Cardiac muscle cell (in vitro differentiated cells and primary cell): ENCODE measurements around the gene KCTD21. TPM values are rescaled to one million over a fixed set of nuclear protein-coding genes. Genes with fewer than 3 reads are reported as not detected.
"Not testable (repeated sequence)": the region's sequence is repeated elsewhere in the genome, so short reads cannot be mapped to it uniquely, and the experiment has no call there.

Experiments used
- DNase-seq, 2 donors: peaks; one replicate each; pipeline versions ENCODE4 v3.0.0 to v3.0.0-alpha.2; 2010 to 2017; ENCODE audit warnings: low read depth in 1 of 2, low spot score in 1 of 2
- H3K27ac ChIP-seq: fragments of 200-600 bp; sonication (generic); 2 replicates; pipeline ENCODE4 v1.5.1; 2016
- H3K27me3 ChIP-seq: fragments of 200-600 bp; sonication (generic); 2 replicates; pipeline ENCODE4 v1.6.0; 2016; ENCODE audit warnings: control low read depth
- H3K36me3 ChIP-seq: fragments of 200-600 bp; sonication (generic); 2 replicates; pipeline ENCODE4 v1.5.1; 2016; ENCODE audit warnings: control low read depth
- H3K4me1 ChIP-seq: fragments of 200-600 bp; sonication (generic); 2 replicates; pipeline ENCODE4 v1.8.1; 2017; ENCODE audit warnings: low read depth, mild to moderate bottlenecking, mixed run types
- H3K4me3 ChIP-seq: fragments of 200-600 bp; sonication (generic); 2 replicates; pipeline ENCODE4 v1.5.1; 2016; ENCODE audit warnings: mild to moderate bottlenecking
- H3K9me3 ChIP-seq: fragments of 200-600 bp; sonication (generic); 2 replicates; pipeline ENCODE4 v1.5.1; 2017; ENCODE audit warnings: low read depth, mild to moderate bottlenecking, control low read depth
- polyA plus RNA-seq: library from polyadenylated mRNA; unstranded; fragments of >200 nt; fragmentation: Nextera tagmentation; extraction: Ambion mirVana; gene quantifications from 2 replicates; pipeline ENCODE4 v1.2.1, GENCODE V29; 2016
- total RNA-seq: library from RNA; depleted of rRNA; stranded (reverse); fragments of >200 nt; gene quantifications from 2 replicates; pipeline ENCODE4 v1.2.3, GENCODE V29; 2016
- TF ChIP-seq, protein P1 (sequence below): IDR thresholded peaks from 2 replicates; pipeline ENCODE4 v1.5.1; 2012; ENCODE audit warnings: low read depth, mild to moderate bottlenecking, low read length

Gene KCTD21, protein sequence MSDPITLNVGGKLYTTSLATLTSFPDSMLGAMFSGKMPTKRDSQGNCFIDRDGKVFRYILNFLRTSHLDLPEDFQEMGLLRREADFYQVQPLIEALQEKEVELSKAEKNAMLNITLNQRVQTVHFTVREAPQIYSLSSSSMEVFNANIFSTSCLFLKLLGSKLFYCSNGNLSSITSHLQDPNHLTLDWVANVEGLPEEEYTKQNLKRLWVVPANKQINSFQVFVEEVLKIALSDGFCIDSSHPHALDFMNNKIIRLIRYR
- total RNA-seq (8.6 and 15.8 TPM in 2 replicates), polyA plus RNA-seq (4.8 and 5.8 TPM in 2 replicates)

DNA sequence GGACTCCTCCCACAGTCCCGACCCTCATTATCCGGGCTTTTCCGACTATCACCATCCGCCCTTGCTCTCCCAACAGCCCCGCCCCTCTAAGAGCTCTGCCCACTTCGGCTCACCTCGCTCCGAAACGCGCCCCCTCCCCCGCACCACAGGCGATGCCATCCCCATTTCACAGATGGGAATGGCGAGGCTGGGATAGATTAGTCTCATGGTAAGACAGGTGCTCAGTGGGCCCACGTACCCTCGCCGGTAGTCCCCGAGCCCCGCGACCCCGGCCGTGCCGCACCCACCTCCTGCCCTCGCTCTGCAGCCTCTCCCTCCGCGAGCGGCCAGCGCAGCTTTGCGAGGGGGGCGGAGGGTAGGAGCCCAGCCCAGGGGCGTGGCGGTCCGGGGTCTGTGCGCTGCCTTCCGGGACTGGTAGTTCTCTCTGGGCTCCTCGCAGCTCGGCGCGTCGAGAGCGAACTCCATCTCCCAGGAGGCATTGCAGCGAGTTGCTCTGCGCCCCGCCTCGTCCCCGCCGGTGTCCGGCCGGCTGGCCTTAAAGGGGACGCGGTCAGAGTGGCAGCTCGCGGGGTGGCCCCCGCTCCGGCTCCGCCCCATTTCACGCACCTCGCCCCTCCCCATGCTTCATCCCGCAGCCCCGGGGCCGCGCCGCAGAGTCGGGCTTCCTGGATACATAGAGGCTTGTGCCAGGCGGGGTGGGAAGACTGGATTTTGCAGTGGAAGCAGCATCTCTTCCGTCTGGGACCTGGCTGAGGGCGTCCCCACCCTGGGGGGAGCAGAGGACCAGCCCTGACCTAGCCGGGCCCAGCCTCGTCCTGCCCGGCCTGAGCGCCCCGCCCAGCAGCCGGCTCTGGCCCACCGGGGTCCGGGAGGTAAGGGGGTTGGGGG is at the start of gene KCTD21, which contains the start of gene USP35:
Gene KCTD21 (minus strand): TSS at position 341 of the 888 bp plus-strand sequence. CDS start 14,072 bp downstream, outside the sequence.
Gene USP35 (plus strand): TSS at position 634 of the 888 bp plus-strand sequence. CDS start 7,327 bp downstream, outside the sequence.
- peaks cover 27% of the 10 kb centered on the region for H3K4me1 ChIP-seq
- no peaks in the 10 kb centered on the region for H3K9me3 ChIP-seq
- DNase-seq = peak; percentile 98 to 99
- TF ChIP-seq, protein P1, sequence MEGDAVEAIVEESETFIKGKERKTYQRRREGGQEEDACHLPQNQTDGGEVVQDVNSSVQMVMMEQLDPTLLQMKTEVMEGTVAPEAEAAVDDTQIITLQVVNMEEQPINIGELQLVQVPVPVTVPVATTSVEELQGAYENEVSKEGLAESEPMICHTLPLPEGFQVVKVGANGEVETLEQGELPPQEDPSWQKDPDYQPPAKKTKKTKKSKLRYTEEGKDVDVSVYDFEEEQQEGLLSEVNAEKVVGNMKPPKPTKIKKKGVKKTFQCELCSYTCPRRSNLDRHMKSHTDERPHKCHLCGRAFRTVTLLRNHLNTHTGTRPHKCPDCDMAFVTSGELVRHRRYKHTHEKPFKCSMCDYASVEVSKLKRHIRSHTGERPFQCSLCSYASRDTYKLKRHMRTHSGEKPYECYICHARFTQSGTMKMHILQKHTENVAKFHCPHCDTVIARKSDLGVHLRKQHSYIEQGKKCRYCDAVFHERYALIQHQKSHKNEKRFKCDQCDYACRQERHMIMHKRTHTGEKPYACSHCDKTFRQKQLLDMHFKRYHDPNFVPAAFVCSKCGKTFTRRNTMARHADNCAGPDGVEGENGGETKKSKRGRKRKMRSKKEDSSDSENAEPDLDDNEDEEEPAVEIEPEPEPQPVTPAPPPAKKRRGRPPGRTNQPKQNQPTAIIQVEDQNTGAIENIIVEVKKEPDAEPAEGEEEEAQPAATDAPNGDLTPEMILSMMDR = no peak
- no peaks in the 10 kb centered on the region for H3K27me3 ChIP-seq
- H3K4me3 ChIP-seq = peak within 1 kb of the TSS; percentile 57
- H3K36me3 ChIP-seq = no peaks in the 10 kb centered on the region
- H3K27ac ChIP-seq = peak within 1 kb of the TSS; percentile 78

DNA sequence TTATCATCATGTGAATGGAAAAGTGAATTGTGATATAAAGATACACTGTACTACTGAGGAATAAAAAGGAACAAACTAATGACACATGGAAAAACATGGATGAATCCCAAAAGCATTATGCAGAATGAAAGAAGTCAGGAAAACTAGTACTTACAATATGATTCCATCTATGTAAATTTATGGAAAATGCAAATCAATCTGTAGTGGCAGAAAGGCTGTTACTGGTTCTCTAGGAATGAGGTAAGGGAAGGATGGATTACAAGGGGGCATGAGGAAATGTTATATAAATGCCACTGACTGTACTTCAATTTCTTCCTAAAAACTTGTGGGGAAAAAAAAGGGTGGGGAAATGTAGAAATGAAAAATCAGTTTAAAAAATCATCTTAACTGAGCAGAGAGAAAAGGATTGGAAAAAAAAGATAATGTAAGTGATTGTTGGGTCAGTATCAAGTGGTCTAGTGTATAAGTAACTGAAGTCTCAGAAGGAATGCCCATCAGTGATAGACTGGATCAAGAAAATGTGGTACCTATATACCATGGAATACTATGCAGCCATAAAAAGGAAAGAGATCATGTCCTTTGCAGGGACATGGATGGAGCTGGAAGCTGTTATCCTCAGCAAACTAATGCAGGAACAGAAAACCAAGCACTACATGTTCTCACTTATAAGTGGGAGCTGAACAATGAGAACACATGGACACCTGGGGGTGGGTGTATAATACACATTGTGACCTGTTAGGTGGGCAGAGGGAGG is 49.0 kb upstream of the KCTD21 start:
- no peak overlapping the region for H3K27ac ChIP-seq
- H3K27me3 ChIP-seq = no peaks in the 10 kb centered on the region
- peaks cover 1% of the 10 kb centered on the region for H3K4me1 ChIP-seq
- no peak overlapping the region for H3K4me3 ChIP-seq
- TF ChIP-seq, protein P1 = no peak
- no peaks in the 10 kb centered on the region for H3K36me3 ChIP-seq
- no peaks in the 10 kb centered on the region for H3K9me3 ChIP-seq
- DNase-seq = no peak

DNA sequence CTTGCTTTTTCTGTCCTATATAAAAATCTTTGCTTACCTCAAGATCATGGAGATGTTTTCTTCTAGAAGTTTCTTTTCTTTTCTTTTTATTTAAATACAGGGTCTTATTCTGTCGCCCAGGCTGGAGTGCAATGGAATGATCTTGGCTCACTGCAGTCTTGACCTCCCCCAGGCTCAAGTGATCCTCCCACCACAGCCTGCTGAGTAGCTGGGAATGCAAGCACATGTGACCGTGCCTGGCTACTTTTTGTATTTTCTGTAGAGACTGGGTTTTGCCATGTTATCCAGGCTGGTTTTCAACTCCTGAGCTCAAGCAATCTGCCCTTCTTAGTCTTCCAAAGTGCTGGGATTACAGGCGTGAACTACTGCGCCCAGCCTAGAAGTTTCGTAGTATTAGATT is 45.6 kb upstream of the KCTD21 start:
- TF ChIP-seq, protein P1 = no peak
- Histone ChIP-seq H3K27me3 (no peaks in the 10 kb centered on the region), H3K27ac (no peak overlapping the region)

DNA sequence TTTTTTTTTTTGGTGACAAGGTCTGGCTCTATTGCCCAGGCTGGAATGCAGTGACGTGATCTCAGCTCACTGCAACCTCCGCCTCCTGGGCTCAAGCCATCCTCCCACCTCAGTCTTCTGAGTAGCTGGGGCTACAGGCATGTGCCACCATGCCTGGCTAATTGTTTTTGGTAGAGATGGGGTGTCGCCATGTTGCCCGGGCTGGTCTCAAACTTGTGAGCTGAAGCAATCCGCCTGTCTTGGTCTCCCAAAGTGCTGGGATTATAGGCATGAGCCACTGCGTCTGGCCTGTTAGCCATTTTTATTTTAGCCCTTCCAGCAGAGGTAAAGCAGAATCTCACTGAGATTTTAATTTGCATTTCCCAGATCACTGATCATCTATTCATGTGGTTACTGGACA is 44.6 kb upstream of the KCTD21 start:
- H3K4me1 ChIP-seq, H3K27me3 ChIP-seq, H3K36me3 ChIP-seq, H3K27ac ChIP-seq, DNase-seq, H3K4me3 ChIP-seq, H3K9me3 ChIP-seq: not testable (repeated sequence)

More for the DNA sequence above, 45.6 kb upstream of the KCTD21 start:
- H3K36me3 ChIP-seq = no peaks in the 10 kb centered on the region
- no peak overlapping the region for H3K4me3 ChIP-seq
- no peaks in the 10 kb centered on the region for H3K9me3 ChIP-seq
- DNase-seq = no peak
- H3K4me1 ChIP-seq = peaks cover 9% of the 10 kb centered on the region

DNA sequence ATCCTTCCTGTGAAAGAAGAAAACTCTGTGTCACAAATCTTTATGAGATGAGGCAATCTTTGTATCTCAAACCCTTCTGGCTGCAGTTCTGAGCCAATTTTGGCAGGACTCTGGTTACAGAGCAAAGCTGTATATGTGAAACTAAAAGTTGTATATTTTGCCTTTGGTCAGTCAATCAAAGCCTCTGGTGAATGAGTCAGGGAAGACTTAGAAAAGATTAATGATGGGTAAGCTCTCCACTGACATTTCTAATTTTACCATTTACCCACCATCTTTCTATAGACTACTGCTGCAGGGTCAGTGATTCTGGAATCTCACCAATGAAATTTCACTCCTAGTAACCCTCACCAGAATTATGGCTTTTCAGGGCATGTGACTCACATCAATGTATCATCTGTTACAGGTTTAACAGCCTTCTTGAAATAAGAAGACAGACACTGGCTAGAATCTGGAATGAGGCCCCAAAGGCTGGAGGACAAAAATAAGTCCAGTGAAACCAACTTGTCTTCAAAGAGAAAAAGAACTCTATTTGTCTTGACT is 43.6 kb upstream of the KCTD21 start:
- H3K27ac ChIP-seq = no peak overlapping the region
- TF ChIP-seq, protein P1 = no peak
- peak in 1 of 2 donors; percentile 67 for DNase-seq

More for the DNA sequence above, 43.6 kb upstream of the KCTD21 start:
- peaks cover 9% of the 10 kb centered on the region for H3K4me1 ChIP-seq
- H3K9me3 ChIP-seq = no peaks in the 10 kb centered on the region
- no peaks in the 10 kb centered on the region for H3K27me3 ChIP-seq
- H3K4me3 ChIP-seq = no peak overlapping the region
- H3K36me3 ChIP-seq = no peaks in the 10 kb centered on the region
